ENCODE results near the gene AADACL2.
"Not testable (repeated sequence)": the region's sequence is repeated elsewhere in the genome, so short reads cannot be mapped to it uniquely, and the experiment has no call there.

AADACL2 gene

GRCh38 chr3:151726016-151726415 lies 7.7 kb upstream of the AADACL2 start:
- DNase-seq (ENCODE audit: low spot score in 2 of 2), result no peak
- Mint-ChIP-seq H3K4me3 (no peak overlapping the region), H3K4me1 (no peaks in the 10 kb centered on the region), H3K27ac (ENCODE audit: low read depth) (no peak overlapping the region), H3K36me3 (ENCODE audit: insufficient read depth) (peaks cover 4% of the 10 kb centered on the region), H3K27me3 (peaks cover 18% of the 10 kb centered on the region), H3K9me3 (peaks cover 5% of the 10 kb centered on the region)
- ATAC-seq (replicated peaks; ENCODE audit: extremely low read depth, poor library complexity, severe bottlenecking), result no peak

DNA sequence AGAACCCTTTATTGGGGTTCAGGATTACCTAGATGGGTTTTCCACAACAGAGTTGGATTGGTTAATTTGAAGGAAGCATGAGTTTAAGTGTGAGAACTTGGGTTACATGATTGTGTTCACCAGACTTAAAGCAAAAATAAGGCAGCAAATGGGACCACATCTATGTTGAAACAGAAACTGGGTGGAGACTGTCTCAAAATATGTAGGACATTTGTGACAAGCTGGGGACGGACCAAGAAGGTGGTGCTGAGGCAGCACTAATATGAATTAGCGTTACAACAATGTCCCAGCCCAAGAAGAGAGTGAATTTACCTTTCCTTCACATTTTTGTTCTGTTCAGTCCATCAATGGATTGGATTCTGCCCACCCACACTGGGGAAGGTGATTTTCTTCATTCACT lies 866 bp upstream of the AADACL2 start:
- H3K9me3 Mint-ChIP-seq, result peaks cover 6% of the 10 kb centered on the region
- peaks cover 2% of the 10 kb centered on the region for H3K36me3 Mint-ChIP-seq (ENCODE audit: insufficient read depth)
- H3K27ac Mint-ChIP-seq (ENCODE audit: low read depth), result no peak overlapping the region
- peaks cover 27% of the 10 kb centered on the region for H3K27me3 Mint-ChIP-seq
- H3K4me3 Mint-ChIP-seq, result no peak overlapping the region
- DNase-seq (ENCODE audit: low spot score in 2 of 2) (no peak), ATAC-seq (replicated peaks; ENCODE audit: extremely low read depth, poor library complexity, severe bottlenecking) (no peak)
- no peaks in the 10 kb centered on the region for H3K4me1 Mint-ChIP-seq

GRCh38 chr3:151740581-151740980 lies 6.9 kb downstream of the AADACL2 start:
- no peak overlapping the region for H3K27ac Mint-ChIP-seq (ENCODE audit: low read depth)
- H3K4me1 Mint-ChIP-seq, result no peaks in the 10 kb centered on the region
- no peaks in the 10 kb centered on the region for H3K36me3 Mint-ChIP-seq (ENCODE audit: insufficient read depth)
- H3K27me3 Mint-ChIP-seq, result no peaks in the 10 kb centered on the region
- H3K9me3 Mint-ChIP-seq, result peaks cover 11% of the 10 kb centered on the region
- no peak overlapping the region for H3K4me3 Mint-ChIP-seq
- DNase-seq (ENCODE audit: low spot score in 2 of 2), result no peak
- no peak for ATAC-seq (replicated peaks; ENCODE audit: extremely low read depth, poor library complexity, severe bottlenecking)

GRCh38 chr3:151743855-151744254 lies 10.1 kb downstream of the AADACL2 start:
- H3K4me3 Mint-ChIP-seq, result no peak overlapping the region
- no peak overlapping the region for H3K27ac Mint-ChIP-seq (ENCODE audit: low read depth)
- ATAC-seq (replicated peaks; ENCODE audit: extremely low read depth, poor library complexity, severe bottlenecking), result no peak
- no peaks in the 10 kb centered on the region for H3K9me3 Mint-ChIP-seq
- no peaks in the 10 kb centered on the region for H3K27me3 Mint-ChIP-seq
- no peaks in the 10 kb centered on the region for H3K4me1 Mint-ChIP-seq
- no peak for DNase-seq (ENCODE audit: low spot score in 2 of 2)
- H3K36me3 Mint-ChIP-seq (ENCODE audit: insufficient read depth), result peaks cover 1% of the 10 kb centered on the region

DNA sequence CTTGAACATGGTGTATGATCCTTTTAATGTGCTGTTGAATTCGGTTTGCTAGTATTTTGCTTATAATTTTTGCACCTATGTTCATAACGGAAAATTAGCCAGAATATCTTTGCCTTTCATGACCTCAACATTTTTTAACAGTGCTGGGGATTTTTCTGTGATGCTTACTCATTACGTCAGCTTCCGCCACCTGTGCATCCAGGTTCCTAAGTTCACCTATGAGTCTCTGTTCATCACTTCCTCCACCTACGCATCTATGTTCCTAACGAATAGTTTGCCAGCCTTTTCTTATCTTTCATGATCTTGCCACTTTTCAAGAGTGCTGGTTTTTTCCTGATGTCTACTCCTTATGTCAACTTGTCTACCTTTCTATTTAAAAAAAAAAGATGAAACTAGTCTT lies 16.5 kb downstream of the AADACL2 start:
- DNase-seq (ENCODE audit: low spot score in 2 of 2) (no peak), ATAC-seq (replicated peaks; ENCODE audit: extremely low read depth, poor library complexity, severe bottlenecking) (no peak)
- no peaks in the 10 kb centered on the region for H3K9me3 Mint-ChIP-seq
- H3K36me3 Mint-ChIP-seq (ENCODE audit: insufficient read depth), result peaks cover 3% of the 10 kb centered on the region
- H3K4me3 Mint-ChIP-seq, result no peak overlapping the region
- H3K27me3 Mint-ChIP-seq, result peaks cover 36% of the 10 kb centered on the region
- no peaks in the 10 kb centered on the region for H3K4me1 Mint-ChIP-seq
- no peak overlapping the region for H3K27ac Mint-ChIP-seq (ENCODE audit: low read depth)

DNA sequence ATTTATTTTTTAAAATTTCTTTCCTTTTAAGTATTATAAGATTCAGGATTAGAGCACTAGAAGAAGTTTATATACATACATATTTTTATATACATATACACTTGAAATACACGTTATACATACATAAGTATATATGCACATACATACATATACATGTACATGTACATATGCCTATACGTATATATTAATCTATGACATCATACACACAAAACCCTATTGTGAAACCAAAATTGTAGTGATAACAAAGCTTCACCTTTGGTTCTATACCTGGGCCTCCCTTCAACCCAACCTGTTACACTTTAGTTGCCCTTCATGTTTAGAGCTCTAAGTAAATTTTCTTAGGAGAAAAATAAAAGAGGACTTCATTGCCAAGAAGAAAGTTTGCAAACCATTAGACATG lies 17.0 kb downstream of the AADACL2 start:
- DNase-seq (ENCODE audit: low spot score in 2 of 2), result no peak
- Mint-ChIP-seq H3K4me3 (no peak overlapping the region), H3K9me3 (no peaks in the 10 kb centered on the region), H3K4me1 (no peaks in the 10 kb centered on the region), H3K27me3 (peaks cover 41% of the 10 kb centered on the region), H3K36me3 (ENCODE audit: insufficient read depth) (peaks cover 3% of the 10 kb centered on the region), H3K27ac (ENCODE audit: low read depth) (no peak overlapping the region)
- ATAC-seq (replicated peaks; ENCODE audit: extremely low read depth, poor library complexity, severe bottlenecking), result no peak

DNA sequence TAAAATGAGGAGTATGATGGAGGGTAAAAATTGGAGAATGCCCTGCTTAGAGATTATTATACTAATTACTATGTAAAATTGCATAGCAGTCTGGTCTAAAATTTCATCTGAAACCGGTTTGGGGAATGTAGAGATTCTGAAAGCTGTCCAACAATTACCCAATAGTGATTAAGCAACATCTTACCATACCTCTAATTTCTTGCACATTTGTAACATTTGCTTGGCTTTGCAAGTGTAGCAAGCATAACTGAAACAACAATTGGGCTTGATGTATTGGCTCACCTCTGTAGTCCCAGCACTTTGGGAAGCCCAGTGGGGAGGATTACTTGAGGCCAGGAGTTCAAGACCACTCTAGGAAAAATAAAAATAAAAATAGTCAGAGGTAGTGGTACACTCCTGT lies 17.4 kb downstream of the AADACL2 start:
- no peaks in the 10 kb centered on the region for H3K9me3 Mint-ChIP-seq
- peaks cover 3% of the 10 kb centered on the region for H3K36me3 Mint-ChIP-seq (ENCODE audit: insufficient read depth)
- no peak overlapping the region for H3K27ac Mint-ChIP-seq (ENCODE audit: low read depth)
- no peak for ATAC-seq (replicated peaks; ENCODE audit: extremely low read depth, poor library complexity, severe bottlenecking)
- H3K27me3 Mint-ChIP-seq, result peaks cover 42% of the 10 kb centered on the region
- DNase-seq (ENCODE audit: low spot score in 2 of 2), result no peak
- H3K4me3 Mint-ChIP-seq, result no peak overlapping the region
- no peaks in the 10 kb centered on the region for H3K4me1 Mint-ChIP-seq

DNA sequence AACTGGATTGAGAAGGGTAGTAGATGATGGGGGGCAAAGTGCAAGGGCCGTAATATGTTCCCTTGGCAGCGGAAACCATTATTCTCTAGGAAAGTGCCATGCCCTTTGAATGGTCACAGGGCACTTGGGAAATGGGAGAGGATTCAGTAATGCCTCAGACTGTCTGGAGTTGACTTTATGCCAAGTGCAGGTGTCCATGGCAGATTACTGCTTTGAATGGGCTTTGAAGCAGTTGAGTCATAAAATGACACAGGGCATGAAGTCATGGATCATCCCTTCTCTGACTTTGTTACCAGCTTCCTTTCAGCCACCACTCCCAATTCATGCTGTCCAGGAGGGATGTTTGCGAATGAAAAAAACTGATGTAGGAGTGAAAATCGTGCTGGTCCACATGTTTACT lies 20.1 kb downstream of the AADACL2 start:
- ATAC-seq (replicated peaks; ENCODE audit: extremely low read depth, poor library complexity, severe bottlenecking), result no peak
- H3K27ac Mint-ChIP-seq (ENCODE audit: low read depth), result no peak overlapping the region
- no peaks in the 10 kb centered on the region for H3K9me3 Mint-ChIP-seq
- peaks cover 2% of the 10 kb centered on the region for H3K36me3 Mint-ChIP-seq (ENCODE audit: insufficient read depth)
- H3K4me3 Mint-ChIP-seq, result no peak overlapping the region
- no peak for DNase-seq (ENCODE audit: low spot score in 2 of 2)
- H3K27me3 Mint-ChIP-seq, result peaks cover 42% of the 10 kb centered on the region
- no peaks in the 10 kb centered on the region for H3K4me1 Mint-ChIP-seq

DNA sequence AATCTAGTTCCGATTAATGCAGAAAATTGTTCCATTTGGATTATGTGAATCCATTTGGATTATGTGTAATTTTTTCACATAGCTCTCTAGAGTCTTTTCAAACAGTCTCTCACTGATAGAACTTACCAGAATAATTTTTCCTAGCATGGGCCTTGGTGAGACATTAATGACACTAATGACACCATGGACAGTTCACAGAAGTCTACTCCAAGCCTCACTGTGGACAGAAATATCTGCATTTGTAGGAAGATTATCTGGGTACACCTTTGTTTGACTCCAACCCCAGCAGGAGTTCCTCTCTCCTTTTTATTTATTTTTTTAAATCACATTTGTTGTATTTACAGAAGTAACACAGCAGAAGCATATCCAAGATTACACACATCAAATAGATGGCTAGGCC lies 27.9 kb downstream of the AADACL2 start:
- H3K27ac Mint-ChIP-seq (ENCODE audit: low read depth), result no peak overlapping the region
- H3K27me3 Mint-ChIP-seq, result peaks cover 11% of the 10 kb centered on the region
- H3K36me3 Mint-ChIP-seq (ENCODE audit: insufficient read depth), result no peaks in the 10 kb centered on the region
- H3K4me1 Mint-ChIP-seq, result no peaks in the 10 kb centered on the region
- ATAC-seq (replicated peaks; ENCODE audit: extremely low read depth, poor library complexity, severe bottlenecking) (no peak), DNase-seq (ENCODE audit: low spot score in 2 of 2) (no peak)
- H3K4me3 Mint-ChIP-seq, result no peak overlapping the region
- H3K9me3 Mint-ChIP-seq, result peaks cover 6% of the 10 kb centered on the region

GRCh38 chr3:151764699-151765098 lies 31.0 kb downstream of the AADACL2 start:
- not testable (repeated sequence) for H3K36me3 Mint-ChIP-seq (ENCODE audit: insufficient read depth); H3K4me3 Mint-ChIP-seq; H3K27ac Mint-ChIP-seq (ENCODE audit: low read depth); ATAC-seq (replicated peaks; ENCODE audit: extremely low read depth, poor library complexity, severe bottlenecking); H3K4me1 Mint-ChIP-seq; DNase-seq (ENCODE audit: low spot score in 2 of 2); H3K9me3 Mint-ChIP-seq
- H3K27me3 Mint-ChIP-seq, result peaks cover 21% of the 10 kb centered on the region

DNA sequence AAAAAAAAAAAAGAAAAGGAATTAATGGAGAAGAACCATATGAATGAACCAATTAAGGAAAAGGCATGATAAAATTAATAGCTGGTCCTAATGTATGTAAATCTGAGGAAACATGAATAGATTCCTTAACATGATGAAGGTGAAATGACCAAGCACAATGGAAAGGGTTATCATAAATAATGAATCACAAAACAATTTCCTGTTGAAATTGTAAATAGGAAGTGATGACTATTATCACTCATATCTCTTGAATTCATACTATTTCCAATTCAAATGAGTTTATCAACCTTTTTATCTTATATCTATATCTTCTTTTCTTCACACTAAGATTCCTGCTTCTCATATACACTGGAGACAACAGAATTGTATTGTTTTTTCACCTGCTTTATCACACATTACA lies 32.0 kb downstream of the AADACL2 start:
- Mint-ChIP-seq H3K36me3 (ENCODE audit: insufficient read depth) (no peaks in the 10 kb centered on the region), H3K27ac (ENCODE audit: low read depth) (no peak overlapping the region), H3K4me1 (no peaks in the 10 kb centered on the region), H3K9me3 (peaks cover 6% of the 10 kb centered on the region), H3K4me3 (no peak overlapping the region), H3K27me3 (peaks cover 21% of the 10 kb centered on the region)
- ATAC-seq (replicated peaks; ENCODE audit: extremely low read depth, poor library complexity, severe bottlenecking) (no peak), DNase-seq (ENCODE audit: low spot score in 2 of 2) (no peak)

DNA sequence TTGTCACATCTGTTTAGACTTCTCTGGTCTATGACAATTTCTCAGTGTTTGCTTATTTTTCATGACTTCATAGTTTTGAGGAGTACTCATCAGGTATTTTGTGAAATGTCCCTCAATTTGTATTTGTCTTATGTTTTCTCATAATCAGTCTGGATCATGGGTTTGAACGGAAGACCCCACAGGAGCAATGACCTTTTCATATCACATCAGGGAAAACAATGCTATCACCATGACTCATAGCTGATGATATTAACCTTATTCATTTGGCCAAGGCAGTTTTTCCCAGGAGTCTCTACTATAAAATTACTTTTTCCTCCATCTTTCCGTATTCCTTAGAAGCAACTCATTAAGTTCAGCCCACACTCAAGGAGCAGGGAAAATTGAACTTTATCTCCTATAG lies 32.7 kb downstream of the AADACL2 start:
- DNase-seq (ENCODE audit: low spot score in 2 of 2), result no peak
- Mint-ChIP-seq H3K9me3 (peaks cover 6% of the 10 kb centered on the region), H3K4me3 (no peak overlapping the region), H3K36me3 (ENCODE audit: insufficient read depth) (no peaks in the 10 kb centered on the region), H3K27me3 (peaks cover 21% of the 10 kb centered on the region), H3K4me1 (no peaks in the 10 kb centered on the region), H3K27ac (ENCODE audit: low read depth) (no peak overlapping the region)
- no peak for ATAC-seq (replicated peaks; ENCODE audit: extremely low read depth, poor library complexity, severe bottlenecking)

DNA sequence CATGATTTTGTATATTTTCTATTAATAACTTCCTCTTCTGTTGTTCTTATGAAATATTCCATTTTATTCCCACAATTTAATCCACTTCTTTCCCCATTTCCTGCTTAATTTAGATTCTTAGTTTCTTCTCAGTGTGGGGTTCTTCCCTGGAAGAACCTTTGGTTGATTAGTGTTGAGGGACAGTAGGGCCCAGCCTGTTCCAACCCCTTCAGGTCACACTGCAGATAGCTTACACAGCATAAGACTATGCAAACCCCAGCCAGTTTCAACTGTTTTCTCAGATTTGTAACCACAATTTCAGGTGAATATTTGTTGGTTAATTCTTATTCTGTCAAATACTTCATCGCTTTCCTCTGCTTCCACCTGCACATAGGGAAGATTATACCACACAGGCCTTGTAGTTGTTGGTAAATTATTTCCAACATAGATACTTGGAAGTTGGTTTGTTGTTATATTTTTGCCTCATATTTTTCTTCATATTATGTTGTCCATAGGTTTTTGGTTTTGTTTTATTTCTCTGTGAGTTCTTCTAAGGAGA lies 34.7 kb downstream of the AADACL2 start:
- Mint-ChIP-seq H3K9me3 (peaks cover 6% of the 10 kb centered on the region), H3K4me1 (no peaks in the 10 kb centered on the region), H3K27me3 (peaks cover 28% of the 10 kb centered on the region), H3K27ac (ENCODE audit: low read depth) (no peak overlapping the region), H3K4me3 (no peak overlapping the region), H3K36me3 (ENCODE audit: insufficient read depth) (no peaks in the 10 kb centered on the region)
- no peak for ATAC-seq (replicated peaks; ENCODE audit: extremely low read depth, poor library complexity, severe bottlenecking)
- DNase-seq (ENCODE audit: low spot score in 2 of 2), result no peak

GRCh38 chr3:151769175-151769574 lies 35.4 kb downstream of the AADACL2 start:
- Mint-ChIP-seq H3K27me3 (peaks cover 25% of the 10 kb centered on the region), H3K27ac (ENCODE audit: low read depth) (no peak overlapping the region), H3K4me1 (no peaks in the 10 kb centered on the region), H3K4me3 (no peak overlapping the region), H3K36me3 (ENCODE audit: insufficient read depth) (no peaks in the 10 kb centered on the region), H3K9me3 (peaks cover 6% of the 10 kb centered on the region)
- ATAC-seq (replicated peaks; ENCODE audit: extremely low read depth, poor library complexity, severe bottlenecking) (no peak), DNase-seq (ENCODE audit: low spot score in 2 of 2) (no peak)

Measured in central memory CD8-positive, alpha-beta T cell (primary cell).